K562 (cell line): Measurements from ENCODE around the gene MYCL. TPM values are rescaled to one million over a fixed set of nuclear protein-coding genes. Genes with fewer than 3 reads are reported as not detected.

Experiments
- ARID3A ChIP-seq: IDR thresholded peaks from 2 replicates; pipeline ENCODE4 v1.6.1; 2012; ENCODE audit warnings: low read depth, low read length, improper control_type of control experiment, borderline replicate concordance
- ATF7 ChIP-seq: fragments of 450-650 bp; IDR thresholded peaks from 2 replicates; pipeline ENCODE4 v1.7.1; 2014; ENCODE audit warnings: mild to moderate bottlenecking, moderate library complexity
- CREB1 ChIP-seq, 2 experiments: sonication (generic) in 1 of 2; formaldehyde crosslinking in 1 of 2; IDR thresholded peaks; 2 replicates each; pipeline versions ENCODE4 v1.6.1 to v1.8.0; 2012 to 2022; ENCODE audit warnings: inconsistent platforms in 1 of 2, mild to moderate bottlenecking in 1 of 2, missing genetic modification reagents in 1 of 2, moderate library complexity in 1 of 2
- CREB3 ChIP-seq: fragments of 450-650 bp; conservative IDR thresholded peaks from 2 replicates; pipeline ENCODE4 v1.6.1; 2016; ENCODE audit warnings: missing genetic modification characterization, low read depth, mild to moderate bottlenecking, missing compliant biosample characterization, moderate library complexity
- DNMT1 ChIP-seq: fragments of 450-650 bp; IDR thresholded peaks from 2 replicates; pipeline ENCODE4 v1.6.1; 2016; ENCODE audit warnings: antibody characterized with exemption, mild to moderate bottlenecking
- GATAD2B ChIP-seq: fragments of 450-650 bp; IDR thresholded peaks from 2 replicates; pipeline ENCODE4 v1.6.1; 2017; ENCODE audit warnings: mild to moderate bottlenecking, borderline replicate concordance
- IFI16 ChIP-seq: fragments of 250-450 bp; sonication (Bioruptor Pico); IDR thresholded peaks from 2 replicates; pipeline ENCODE4 v2.1.2; 2022; ENCODE audit warnings: mild to moderate bottlenecking, inconsistent platforms
- KLF6 ChIP-seq: fragments of 250-450 bp; sonication (Bioruptor Pico); IDR thresholded peaks from 2 replicates; pipeline ENCODE4 v1.4.0; 2020; ENCODE audit warnings: mild to moderate bottlenecking, moderate library complexity, borderline replicate concordance
- LCOR ChIP-seq: sonication (generic); formaldehyde crosslinking; IDR thresholded peaks from 2 replicates; pipeline ENCODE4 v1.8.0; 2022; ENCODE audit warnings: mild to moderate bottlenecking, missing genetic modification reagents
- NFATC3 ChIP-seq: fragments of 450-650 bp; IDR thresholded peaks from 2 replicates; pipeline ENCODE4 v1.6.1; 2017; ENCODE audit warnings: mild to moderate bottlenecking
- NONO ChIP-seq, 2 experiments: fragments of 200-400 bp in 1 of 2; fragments of 450-650 bp in 1 of 2; formaldehyde crosslinking in 1 of 2; IDR thresholded peaks; 2 replicates each; pipeline ENCODE4 v1.6.1; 2017; ENCODE audit warnings: low read depth in 2 of 2, mild to moderate bottlenecking in 2 of 2, moderate library complexity in 2 of 2, low read length in 1 of 2
- PCBP2 ChIP-seq: fragments of 200-400 bp; formaldehyde crosslinking; IDR thresholded peaks from 2 replicates; pipeline ENCODE4 v1.6.1; 2018; ENCODE audit warnings: low read length, low read depth, mild to moderate bottlenecking, moderate library complexity; ENCODE audit not compliant: poor library complexity, severe bottlenecking
- PRMT5 ChIP-seq: sonication (generic); formaldehyde crosslinking; IDR thresholded peaks from 2 replicates; pipeline ENCODE4 v1.5.0; 2020; ENCODE audit warnings: missing genetic modification reagents
- SMAD2 ChIP-seq: fragments of 150-350 bp; IDR thresholded peaks from 2 replicates; pipeline ENCODE4 v1.6.1; 2014; ENCODE audit warnings: low read depth, mild to moderate bottlenecking, low read length
- TCFL5 ChIP-seq: fragments of 250-450 bp; sonication (Bioruptor Pico); conservative IDR thresholded peaks from 2 replicates; pipeline ENCODE4 v1.6.1; 2021; ENCODE audit warnings: mild to moderate bottlenecking, moderate library complexity, matching md5 sums
- TEAD4 ChIP-seq, 2 experiments: sonication (generic) in 1 of 2; formaldehyde crosslinking in 1 of 2; IDR thresholded peaks; 2 replicates each; pipeline versions ENCODE4 v1.6.1 to v1.8.0; 2012 to 2022; ENCODE audit warnings: borderline replicate concordance in 1 of 2, inconsistent platforms in 1 of 2, low read length in 1 of 2, mild to moderate bottlenecking in 1 of 2, missing genetic modification reagents in 1 of 2
- TFAM ChIP-seq: fragments of 250-450 bp; sonication (Bioruptor Pico); conservative IDR thresholded peaks from 2 replicates; pipeline ENCODE4 v1.5.0; 2021; ENCODE audit warnings: mild to moderate bottlenecking, moderate library complexity
- TFE3 ChIP-seq: fragments of 450-650 bp; formaldehyde crosslinking; IDR thresholded peaks from 2 replicates; pipeline ENCODE4 v1.4.0; 2020; ENCODE audit warnings: mild to moderate bottlenecking, mixed read lengths
- ZFP1 ChIP-seq: fragments of 450-650 bp; formaldehyde crosslinking; IDR thresholded peaks from 2 replicates; pipeline ENCODE4 v1.4.0; 2020; ENCODE audit warnings: mild to moderate bottlenecking, mixed read lengths
- ZFP91 ChIP-seq: sonication (generic); formaldehyde crosslinking; IDR thresholded peaks from 2 replicates; pipeline ENCODE4 v1.8.0; 2022; ENCODE audit warnings: mild to moderate bottlenecking, missing genetic modification reagents
- ZNF274 ChIP-seq: IDR thresholded peaks from 2 replicates; pipeline ENCODE4 v1.6.1; 2011; ENCODE audit warnings: low read depth, mild to moderate bottlenecking, low read length, moderate library complexity, borderline replicate concordance
- ZNF583 ChIP-seq: fragments of 250-450 bp; sonication (Bioruptor Pico); IDR thresholded peaks from 2 replicates; pipeline ENCODE4 v1.4.0; 2020
- polyA plus RNA-seq, 8 experiments: library from polyadenylated mRNA; depleted of rRNA in 4 of 8; stranded (reverse) in 5 of 8; unstranded in 3 of 8; fragments of >200 nt; fragmentation: Nextera tagmentation in 2 of 8; fragmentation: Illumina TruSeq in 1 of 8; extraction: Ambion mirVana in 2 of 8; extraction: Trizol in 1 of 8; gene quantifications; 2 replicates each; pipeline versions ENCODE4 v1.2.1 to v1.2.3, GENCODE V29; 2011 to 2014; ENCODE audit warnings: inconsistent platforms in 1 of 8, missing spikeins in 1 of 8
- total RNA-seq, 7 experiments: library from RNA; depleted of rRNA in 6 of 7; stranded (reverse); fragments of >200 nt in 6 of 7; fragmentation: Illumina TruSeq in 2 of 7; extraction: Trizol in 2 of 7; gene quantifications; 2 replicates each; pipeline versions ENCODE4 v1.2.1 to v1.2.3, GENCODE V29; 2011 to 2021; ENCODE audit warnings: low replicate concordance in 1 of 7

MYCL gene
- total and polyA plus RNA-seq, 9 of the 15 experiments (the other 6 are each of a cell fraction or from before 2014, with no cell fraction given): 3.5 to 22.0 (median 12.8) TPM

GRCh38 chr1:39901714-39902459 lies at the start of gene MYCL (continued):
- no peak for TF ChIP-seq PRMT5 (CRISPR knock-in tag)
- TF ChIP-seq CREB3 (tag): peak; percentile 83
- TF ChIP-seq ZFP1 (CRISPR knock-in tag): no peak
- no peak for TF ChIP-seq ARID3A
- no peak for TF ChIP-seq KLF6 (CRISPR knock-in tag)
- TF ChIP-seq SMAD2: no peak
- peak; percentile 98 for TF ChIP-seq ZNF583 (CRISPR knock-in tag)
- TF ChIP-seq TFE3 (CRISPR knock-in tag): no peak
- TF ChIP-seq IFI16 (CRISPR knock-in tag): peak; percentile 84; the same call in 1 of the 2 replicates
- TF ChIP-seq NONO (IDR thresholded peaks at IDR 0.05; ENCODE audit: low read depth in 2 of 2, low read length in 1 of 2): peak in 1 of 2 experiments; percentile 94; a peak in 3 of 4 replicates
- TF ChIP-seq DNMT1: no peak
- TF ChIP-seq LCOR (CRISPR knock-in tag): no peak; the same call in 1 of the 2 replicates
- no peak for TF ChIP-seq TFAM
- peak; percentile 75 for TF ChIP-seq ATF7
- no peak for TF ChIP-seq PCBP2
- no peak for TF ChIP-seq ZFP91 (CRISPR knock-in tag)
- TF ChIP-seq TEAD4 (IDR thresholded peaks at IDR 0.05; ENCODE audit: low read length): no peak
- no peak for TF ChIP-seq TEAD4 (CRISPR knock-in tag; IDR thresholded peaks at IDR 0.05; ENCODE audit: borderline replicate concordance)
- no peak for TF ChIP-seq ZNF274
- no peak for TF ChIP-seq TCFL5 (CRISPR knock-in tag)
- TF ChIP-seq NFATC3: no peak
- peak; percentile 97 for TF ChIP-seq GATAD2B
- TF ChIP-seq CREB1 (IDR thresholded peaks at IDR 0.05): no peak
- TF ChIP-seq CREB1 (CRISPR knock-in tag; IDR thresholded peaks at IDR 0.05): peak; percentile 53; the same call in 1 of the 2 replicates
